Measurements from ENCODE around the gene SVIL.
A peak's percentile ranks its signal among the peaks of the same experiment; 100 is the strongest.
"Not testable (repeated sequence)": the region's sequence is repeated elsewhere in the genome, so short reads cannot be mapped to it uniquely, and the experiment has no call there.

Gene SVIL

DNA sequence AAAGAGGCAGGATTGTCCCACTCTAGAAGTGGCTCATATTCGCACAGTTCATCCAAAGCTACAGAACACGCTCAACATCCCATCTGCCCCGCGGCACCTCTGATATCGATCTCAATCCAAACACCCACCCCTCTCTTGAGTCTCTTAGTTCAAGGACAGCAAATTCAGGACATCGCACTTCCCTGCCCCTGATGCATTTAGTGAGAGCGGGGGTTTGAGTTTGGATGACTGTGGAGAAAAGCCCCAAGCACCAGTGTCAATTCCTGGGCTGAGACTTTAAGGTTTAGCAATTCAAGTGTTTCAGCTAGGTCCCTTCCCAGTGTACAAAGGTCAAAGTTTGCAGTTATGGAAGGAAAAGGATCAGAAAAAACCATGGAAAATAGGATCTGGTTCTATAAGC, 179.7 kb downstream of the SVIL start:
- DNase-seq (ENCODE audit: low spot score) = no peak

DNA sequence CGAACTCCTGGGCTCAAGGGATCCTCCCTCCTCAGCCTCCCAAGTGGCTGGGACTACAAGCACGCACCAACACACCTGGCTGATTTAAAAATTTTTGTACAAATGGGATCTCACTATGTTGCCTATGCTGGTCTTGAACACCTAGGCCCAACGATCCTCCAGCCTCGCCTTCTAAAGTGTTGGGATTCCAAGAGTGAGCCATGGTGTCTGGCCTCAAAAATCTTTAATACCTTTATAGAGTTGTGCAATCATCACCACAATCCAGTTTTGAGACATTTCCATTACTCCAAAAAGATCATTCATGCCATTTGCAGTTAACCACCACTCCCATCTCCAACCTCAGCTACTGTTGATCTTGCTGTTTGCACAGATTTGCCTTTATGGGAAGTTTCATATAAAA, 180.5 kb downstream of the SVIL start:
- DNase-seq (ENCODE audit: low spot score) = no peak

GRCh38 chr10:29452546-29452945, 182.2 kb downstream of the SVIL start:
- no peak for DNase-seq (ENCODE audit: low spot score)

DNA sequence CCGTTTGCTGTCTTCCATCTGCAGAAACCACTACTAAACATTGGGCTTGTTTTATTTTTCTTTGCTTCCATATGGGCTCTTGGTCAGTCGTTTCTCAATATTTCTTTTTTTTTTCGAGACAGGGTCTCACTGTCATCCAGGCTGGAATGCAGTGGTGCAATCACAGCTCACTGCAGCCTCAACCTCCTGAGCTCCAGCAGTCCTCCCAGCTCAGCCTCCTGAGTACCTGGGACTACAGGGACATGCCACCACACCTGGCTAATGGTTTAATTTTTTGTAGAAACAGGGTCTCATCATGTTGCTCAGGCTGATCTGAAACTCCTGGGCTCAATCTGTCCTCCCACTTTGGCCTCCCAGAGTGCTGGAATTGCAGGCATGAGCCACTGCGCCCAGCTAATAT, 182.8 kb downstream of the SVIL start:
- DNase-seq (ENCODE audit: low spot score) = no peak

- DNase-seq (ENCODE audit: low spot score) = no peak
Measured at GRCh38 chr10:29450405-29450804, 184.4 kb downstream of the SVIL start.

- peak; percentile 58 for DNase-seq (ENCODE audit: low spot score)
Measured at GRCh38 chr10:29448756-29449592, 185.8 kb downstream of the SVIL start.

DNA sequence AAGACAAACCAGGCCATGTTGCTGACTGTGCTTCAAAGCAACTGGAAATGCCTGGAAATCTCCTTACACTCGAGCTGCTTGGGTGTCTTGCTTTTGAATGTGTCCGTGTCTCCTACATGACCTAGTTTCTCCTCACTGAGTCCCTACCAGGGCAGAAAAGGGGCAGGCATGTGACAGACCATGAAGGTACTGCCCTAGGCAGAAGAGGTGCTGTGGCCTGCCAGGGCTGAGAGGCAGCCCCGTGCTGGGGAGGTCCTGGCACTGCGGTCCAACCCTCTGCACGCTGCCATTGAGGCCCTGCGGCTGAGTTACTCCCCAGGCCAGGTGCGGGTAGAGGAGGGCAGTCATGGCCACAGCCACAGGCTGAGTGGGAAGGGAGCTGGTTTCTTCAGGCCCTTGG, 186.6 kb downstream of the SVIL start:
- DNase-seq (ENCODE audit: low spot score) = no peak

DNA sequence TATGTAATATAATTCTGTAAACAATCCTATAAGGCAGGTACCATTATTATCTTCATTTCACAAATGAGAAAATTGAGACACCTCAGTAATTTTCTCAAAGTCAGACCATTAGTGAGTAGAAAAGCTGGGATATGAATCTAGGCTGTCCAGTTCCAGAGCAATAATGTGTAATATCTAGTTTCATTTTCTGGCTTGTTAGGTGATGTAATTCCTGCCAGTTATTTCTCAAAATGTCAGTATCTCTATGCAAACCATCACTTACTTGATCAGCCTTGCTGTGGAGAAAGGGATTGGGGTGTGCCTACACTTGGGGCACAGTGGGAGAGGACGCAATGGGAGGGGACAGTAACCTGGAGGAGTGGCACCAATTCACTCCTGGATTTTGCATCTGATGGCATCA, 188.4 kb downstream of the SVIL start:
- no peak for DNase-seq (ENCODE audit: low spot score)

- no peak for DNase-seq (ENCODE audit: low spot score)
Measured at GRCh38 chr10:29443745-29444523, 190.8 kb downstream of the SVIL start.

DNA sequence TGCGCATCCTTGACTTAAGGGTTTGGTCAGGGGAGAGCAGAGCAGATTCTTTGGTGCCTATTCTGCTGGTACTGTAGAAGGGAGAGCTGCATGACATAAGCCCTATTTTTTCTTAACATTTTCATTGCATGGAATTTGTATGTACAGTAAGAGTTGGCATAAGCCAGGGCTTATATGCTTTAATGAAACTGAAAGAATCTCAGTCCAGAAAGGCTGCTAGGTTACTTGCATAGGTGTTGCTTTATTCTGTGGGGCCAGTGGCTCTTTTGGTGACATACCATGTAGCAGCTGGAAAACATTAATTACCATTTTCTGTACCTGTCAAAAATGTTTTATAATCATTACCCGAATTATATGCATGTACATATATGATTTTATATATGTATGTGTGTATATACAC, 193.8 kb downstream of the SVIL start:
- DNase-seq (ENCODE audit: low spot score) = no peak

DNA sequence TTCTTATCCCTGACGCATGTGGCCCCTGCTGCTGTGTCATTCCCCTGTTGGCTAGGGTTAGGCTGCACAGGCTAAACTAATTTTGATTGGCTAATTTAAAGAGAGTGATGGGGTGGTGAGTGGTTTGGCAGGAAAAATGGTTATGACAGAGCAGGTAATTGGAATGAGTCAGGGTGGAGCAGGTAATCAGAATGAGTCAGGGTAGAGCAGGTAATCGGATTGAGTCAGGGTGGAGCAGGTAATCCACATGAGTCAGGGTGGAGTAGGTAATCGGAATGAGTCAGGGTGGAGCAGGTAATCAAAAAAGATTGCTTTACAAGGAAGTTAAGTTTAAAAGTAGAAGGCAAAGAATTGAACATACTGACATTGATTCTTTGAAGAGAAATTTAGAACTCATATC, 195.8 kb downstream of the SVIL start:
- not testable (repeated sequence) for DNase-seq (ENCODE audit: low spot score)

GRCh38 chr10:29438271-29438670, 196.5 kb downstream of the SVIL start:
- DNase-seq (ENCODE audit: low spot score) = no peak

DNA sequence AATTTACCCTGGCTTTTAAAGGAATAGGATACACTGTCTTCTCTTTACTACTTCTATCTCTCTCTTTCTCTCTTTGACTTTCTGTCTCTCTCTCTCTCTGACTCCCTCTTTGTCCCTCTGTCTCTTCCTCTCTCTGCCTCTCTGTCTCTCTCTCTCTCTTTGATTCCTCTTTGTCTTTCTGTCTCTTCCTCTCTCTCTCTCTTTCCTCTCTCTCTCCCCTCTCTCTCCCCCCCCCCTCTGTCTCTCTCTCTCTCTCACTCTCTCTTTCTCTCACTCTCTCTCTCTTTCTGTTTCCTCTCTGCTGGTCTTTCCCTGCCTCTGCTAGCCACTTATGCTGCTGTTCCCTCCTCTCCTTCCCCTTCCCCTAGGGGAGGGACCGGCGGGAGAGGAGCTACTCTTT, 196.9 kb downstream of the SVIL start:
- DNase-seq (ENCODE audit: low spot score) = no peak

- DNase-seq (ENCODE audit: low spot score) = no peak
Measured at GRCh38 chr10:29435809-29436501, 198.8 kb downstream of the SVIL start.

GRCh38 chr10:29434111-29434510, 200.7 kb downstream of the SVIL start:
- DNase-seq (ENCODE audit: low spot score) = no peak

GRCh38 chr10:29431711-29432110, 203.1 kb downstream of the SVIL start:
- no peak for DNase-seq (ENCODE audit: low spot score)

GRCh38 chr10:29430101-29430500, 204.7 kb downstream of the SVIL start:
- DNase-seq (ENCODE audit: low spot score) = no peak

GRCh38 chr10:29428486-29428885, 206.3 kb downstream of the SVIL start:
- DNase-seq (ENCODE audit: low spot score) = no peak

GRCh38 chr10:29427667-29428066, 207.1 kb downstream of the SVIL start:
- no peak for DNase-seq (ENCODE audit: low spot score)

DNA sequence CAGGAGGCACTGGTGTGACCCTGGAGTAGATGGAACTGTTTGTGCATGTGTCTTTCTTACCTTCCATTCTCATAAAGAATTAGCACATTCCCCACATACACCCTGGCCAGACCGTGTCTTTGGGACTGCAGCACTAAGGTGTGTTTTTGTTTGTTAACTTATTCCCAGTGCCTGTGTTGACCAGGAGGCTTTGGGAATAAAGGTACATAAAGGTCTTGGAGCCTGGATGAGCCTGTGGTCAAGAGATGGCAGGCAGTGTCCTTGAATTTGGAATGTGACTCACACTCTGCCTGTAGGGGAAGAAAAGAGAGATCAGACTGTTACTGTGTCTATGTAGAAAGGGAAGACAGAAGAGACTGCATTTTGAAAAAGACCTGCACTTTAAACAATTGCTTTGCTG, 208.4 kb downstream of the SVIL start:
- no peak for DNase-seq (ENCODE audit: low spot score)

DNA sequence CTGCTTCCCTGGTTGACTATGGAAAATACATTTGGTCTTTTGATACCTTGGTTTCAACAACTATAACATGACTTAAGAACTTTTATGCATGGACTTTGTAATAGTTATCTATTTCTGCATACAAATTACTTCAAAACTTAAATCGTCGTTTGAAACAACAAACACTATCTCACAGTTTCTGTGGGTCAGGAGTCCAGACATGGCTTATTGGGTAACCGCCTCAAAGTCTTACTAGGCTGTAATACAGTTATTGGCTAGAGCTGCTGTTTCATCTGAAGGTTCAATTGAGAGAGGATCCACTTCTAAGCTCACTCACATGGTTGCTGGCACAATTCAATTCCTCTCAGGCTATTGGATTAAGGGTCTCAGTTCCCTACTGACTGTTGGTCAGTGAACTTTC, 210.8 kb downstream of the SVIL start:
- no peak for DNase-seq (ENCODE audit: low spot score)

DNA sequence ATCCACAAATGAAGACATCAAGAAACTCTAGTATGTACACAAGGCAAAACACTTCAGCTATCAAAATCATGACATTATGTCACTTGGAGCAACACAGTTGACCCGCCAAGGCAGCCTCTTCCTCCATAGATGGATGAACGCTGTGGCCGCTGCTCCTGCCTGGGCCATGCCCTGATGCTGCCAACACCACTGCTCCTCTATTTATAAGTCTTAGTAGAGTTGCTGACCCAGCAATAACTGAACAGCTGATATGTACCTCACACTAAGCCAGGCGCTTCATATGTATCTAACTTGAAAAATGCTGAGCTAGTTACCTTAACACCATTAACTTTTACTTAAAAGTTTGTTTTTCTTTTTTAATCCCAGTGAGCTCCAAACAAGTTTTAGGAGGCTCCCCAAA, 214.0 kb downstream of the SVIL start:
- DNase-seq (ENCODE audit: low spot score) = no peak

DNA sequence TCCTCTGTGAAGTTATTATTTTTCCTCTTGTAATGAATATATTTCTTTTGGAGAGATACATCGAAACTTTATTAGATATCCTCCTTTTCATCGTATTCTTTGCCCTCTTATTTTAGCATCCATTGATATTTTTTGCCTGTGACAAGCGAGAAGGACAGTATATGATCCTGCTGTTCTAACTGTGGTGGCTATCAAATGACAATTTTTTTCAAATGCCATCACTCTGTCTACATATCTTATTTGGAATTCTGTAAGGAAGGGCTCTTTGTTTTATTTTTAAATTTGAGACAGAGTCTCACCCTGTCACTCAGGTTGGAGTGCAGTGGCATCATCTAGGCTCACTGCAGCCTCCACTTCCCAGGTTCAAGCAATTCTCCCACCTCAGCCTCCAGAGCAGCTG, 217.4 kb downstream of the SVIL start:
- no peak for DNase-seq (ENCODE audit: low spot score)

All from HuH-7 (cell line).